Ishikawa (cell line): Measurements from ENCODE around the gene EPHA8.

Experiments
- CEBPB ChIP-seq: IDR thresholded peaks from 2 replicates; pipeline ENCODE4 v1.6.1; 2012
- CREB1 ChIP-seq: IDR thresholded peaks from 2 replicates; pipeline ENCODE4 v1.6.1; 2012; ENCODE audit warnings: low read depth
- EGR1 ChIP-seq: IDR thresholded peaks from 2 replicates; pipeline ENCODE4 v1.6.1; 2012
- EP300 ChIP-seq: IDR thresholded peaks from 2 replicates; pipeline ENCODE4 v1.6.1; 2012; ENCODE audit warnings: borderline replicate concordance
- FOXM1 ChIP-seq: IDR thresholded peaks from 2 replicates; pipeline ENCODE4 v1.6.1; 2012; ENCODE audit warnings: low read depth, borderline replicate concordance
- MAX ChIP-seq: IDR thresholded peaks from 2 replicates; pipeline ENCODE4 v1.6.1; 2012
- NFIC ChIP-seq: IDR thresholded peaks from 2 replicates; pipeline ENCODE4 v1.6.1; 2012
- RAD21 ChIP-seq: IDR thresholded peaks from 2 replicates; pipeline ENCODE4 v1.6.1; 2012; ENCODE audit warnings: low read depth
- TAF1 ChIP-seq: IDR thresholded peaks from 2 replicates; pipeline ENCODE4 v1.6.1; 2012; ENCODE audit warnings: low read depth, mild to moderate bottlenecking
- TCF12 ChIP-seq: IDR thresholded peaks from 2 replicates; pipeline ENCODE4 v1.6.1; 2012; ENCODE audit warnings: low read depth
- TEAD4 ChIP-seq: IDR thresholded peaks from 2 replicates; pipeline ENCODE4 v1.6.1; 2012
- YY1 ChIP-seq: IDR thresholded peaks from 2 replicates; pipeline ENCODE4 v1.6.1; 2012; ENCODE audit warnings: low read depth
- ZBTB7A ChIP-seq: IDR thresholded peaks from 2 replicates; pipeline ENCODE4 v1.6.1; 2012; ENCODE audit warnings: low read depth
- TF ChIP-seq, protein P1 (sequence below): IDR thresholded peaks from 2 replicates; pipeline ENCODE4 v1.6.1; 2012; ENCODE audit warnings: low read depth, mild to moderate bottlenecking
- TF ChIP-seq, protein P2 (sequence below): IDR thresholded peaks from 2 replicates; pipeline ENCODE4 v1.6.1; 2012

The EPHA8 gene

DNA sequence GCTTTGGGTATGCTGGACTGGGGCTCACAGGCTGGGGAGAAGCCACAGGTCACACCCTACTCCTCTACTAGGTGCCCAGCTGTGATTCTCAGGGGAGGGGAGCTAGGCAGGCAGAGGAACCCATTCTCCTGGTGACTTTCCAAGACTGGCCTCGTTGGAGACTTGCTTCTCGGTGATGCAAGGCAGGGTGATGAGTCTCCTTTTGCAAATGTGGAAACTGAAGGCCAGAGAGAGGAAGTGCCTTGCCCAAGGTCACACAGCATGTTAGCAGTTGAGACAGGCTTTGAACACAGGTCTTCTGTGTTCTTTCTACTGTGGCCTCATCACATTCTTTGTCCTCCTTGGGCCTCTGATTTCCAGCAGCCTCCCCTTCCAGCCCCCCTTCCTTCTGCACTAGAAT lies 52.6 kb downstream of the EPHA8 start:
- TF ChIP-seq YY1 (no peak), ZBTB7A (no peak), NFIC (no peak), MAX (no peak), EGR1 (no peak), CEBPB (no peak), TCF12 (no peak), FOXM1 (no peak)
- TF ChIP-seq, protein P1, sequence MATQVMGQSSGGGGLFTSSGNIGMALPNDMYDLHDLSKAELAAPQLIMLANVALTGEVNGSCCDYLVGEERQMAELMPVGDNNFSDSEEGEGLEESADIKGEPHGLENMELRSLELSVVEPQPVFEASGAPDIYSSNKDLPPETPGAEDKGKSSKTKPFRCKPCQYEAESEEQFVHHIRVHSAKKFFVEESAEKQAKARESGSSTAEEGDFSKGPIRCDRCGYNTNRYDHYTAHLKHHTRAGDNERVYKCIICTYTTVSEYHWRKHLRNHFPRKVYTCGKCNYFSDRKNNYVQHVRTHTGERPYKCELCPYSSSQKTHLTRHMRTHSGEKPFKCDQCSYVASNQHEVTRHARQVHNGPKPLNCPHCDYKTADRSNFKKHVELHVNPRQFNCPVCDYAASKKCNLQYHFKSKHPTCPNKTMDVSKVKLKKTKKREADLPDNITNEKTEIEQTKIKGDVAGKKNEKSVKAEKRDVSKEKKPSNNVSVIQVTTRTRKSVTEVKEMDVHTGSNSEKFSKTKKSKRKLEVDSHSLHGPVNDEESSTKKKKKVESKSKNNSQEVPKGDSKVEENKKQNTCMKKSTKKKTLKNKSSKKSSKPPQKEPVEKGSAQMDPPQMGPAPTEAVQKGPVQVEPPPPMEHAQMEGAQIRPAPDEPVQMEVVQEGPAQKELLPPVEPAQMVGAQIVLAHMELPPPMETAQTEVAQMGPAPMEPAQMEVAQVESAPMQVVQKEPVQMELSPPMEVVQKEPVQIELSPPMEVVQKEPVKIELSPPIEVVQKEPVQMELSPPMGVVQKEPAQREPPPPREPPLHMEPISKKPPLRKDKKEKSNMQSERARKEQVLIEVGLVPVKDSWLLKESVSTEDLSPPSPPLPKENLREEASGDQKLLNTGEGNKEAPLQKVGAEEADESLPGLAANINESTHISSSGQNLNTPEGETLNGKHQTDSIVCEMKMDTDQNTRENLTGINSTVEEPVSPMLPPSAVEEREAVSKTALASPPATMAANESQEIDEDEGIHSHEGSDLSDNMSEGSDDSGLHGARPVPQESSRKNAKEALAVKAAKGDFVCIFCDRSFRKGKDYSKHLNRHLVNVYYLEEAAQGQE, result no peak

GRCh38 chr1:22616571-22616970 lies 53.3 kb downstream of the EPHA8 start:
- no peak for TF ChIP-seq NFIC
- no peak for TF ChIP-seq CREB1
- TF ChIP-seq TAF1, result no peak
- no peak for TF ChIP-seq EGR1
- no peak for TF ChIP-seq TEAD4

- TF ChIP-seq MAX (no peak), EP300 (no peak), RAD21 (no peak)
- TF ChIP-seq, protein P1, result no peak
These were observed 54.8 kb downstream of the EPHA8 start for GRCh38 chr1:22618056-22618455.

- TF ChIP-seq NFIC (no peak), CREB1 (no peak), TEAD4 (no peak), EGR1 (no peak), RAD21 (no peak), TCF12 (no peak), TAF1 (no peak), YY1 (no peak), EP300 (no peak), CEBPB (no peak), ZBTB7A (no peak), FOXM1 (no peak), MAX (no peak)
- TF ChIP-seq, protein P1, result no peak
- TF ChIP-seq, protein P2, sequence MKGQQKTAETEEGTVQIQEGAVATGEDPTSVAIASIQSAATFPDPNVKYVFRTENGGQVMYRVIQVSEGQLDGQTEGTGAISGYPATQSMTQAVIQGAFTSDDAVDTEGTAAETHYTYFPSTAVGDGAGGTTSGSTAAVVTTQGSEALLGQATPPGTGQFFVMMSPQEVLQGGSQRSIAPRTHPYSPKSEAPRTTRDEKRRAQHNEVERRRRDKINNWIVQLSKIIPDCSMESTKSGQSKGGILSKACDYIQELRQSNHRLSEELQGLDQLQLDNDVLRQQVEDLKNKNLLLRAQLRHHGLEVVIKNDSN, result no peak
These were observed 56.0 kb downstream of the EPHA8 start for GRCh38 chr1:22619252-22619651.

DNA sequence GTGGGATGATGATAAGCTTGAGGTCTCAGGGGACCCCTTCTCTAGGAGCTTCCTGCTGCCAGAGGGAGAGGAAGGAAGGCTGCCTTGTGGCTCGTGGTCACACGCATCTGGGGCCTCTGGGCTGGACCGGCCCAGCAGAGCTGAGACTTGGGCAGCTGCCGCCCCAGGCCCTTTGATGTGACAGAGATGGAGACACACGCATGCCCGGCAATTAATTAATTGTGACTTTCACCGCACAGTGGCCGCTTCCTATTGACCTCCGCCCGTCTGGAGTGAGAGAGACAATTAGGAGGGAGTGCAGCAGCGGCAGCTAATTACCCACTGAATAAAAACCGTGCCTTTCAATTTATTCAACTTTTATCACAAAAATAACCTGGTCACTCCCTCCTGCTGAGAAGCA lies 56.5 kb downstream of the EPHA8 start:
- no peak for TF ChIP-seq TAF1
- no peak for TF ChIP-seq RAD21
- no peak for TF ChIP-seq YY1
- TF ChIP-seq CREB1, result no peak

- TF ChIP-seq EP300, result no peak
- no peak for TF ChIP-seq YY1
- no peak for TF ChIP-seq FOXM1
- no peak for TF ChIP-seq EGR1
- no peak for TF ChIP-seq NFIC
- TF ChIP-seq MAX, result no peak
- TF ChIP-seq ZBTB7A, result no peak
- TF ChIP-seq TCF12, result no peak
- TF ChIP-seq TEAD4, result no peak
- TF ChIP-seq, protein P1, result no peak
These were observed 58.5 kb downstream of the EPHA8 start for GRCh38 chr1:22621761-22622160.
